Neural progenitor cell (in vitro differentiated cells): ENCODE measurements around the gene DTNA.

Source experiments
- EZH2phosphoT487 ChIP-seq: fragments of 200-600 bp; sonication (generic); IDR thresholded peaks from 2 replicates; pipeline ENCODE4 v1.6.1; 2017; ENCODE audit warnings: antibody characterized with exemption
- TF ChIP-seq, protein P1 (sequence below): fragments of 200-600 bp; sonication (generic); IDR thresholded peaks from 2 replicates; pipeline ENCODE4 v1.5.1; 2017; ENCODE audit warnings: antibody characterized with exemption, mild to moderate bottlenecking

DNA sequence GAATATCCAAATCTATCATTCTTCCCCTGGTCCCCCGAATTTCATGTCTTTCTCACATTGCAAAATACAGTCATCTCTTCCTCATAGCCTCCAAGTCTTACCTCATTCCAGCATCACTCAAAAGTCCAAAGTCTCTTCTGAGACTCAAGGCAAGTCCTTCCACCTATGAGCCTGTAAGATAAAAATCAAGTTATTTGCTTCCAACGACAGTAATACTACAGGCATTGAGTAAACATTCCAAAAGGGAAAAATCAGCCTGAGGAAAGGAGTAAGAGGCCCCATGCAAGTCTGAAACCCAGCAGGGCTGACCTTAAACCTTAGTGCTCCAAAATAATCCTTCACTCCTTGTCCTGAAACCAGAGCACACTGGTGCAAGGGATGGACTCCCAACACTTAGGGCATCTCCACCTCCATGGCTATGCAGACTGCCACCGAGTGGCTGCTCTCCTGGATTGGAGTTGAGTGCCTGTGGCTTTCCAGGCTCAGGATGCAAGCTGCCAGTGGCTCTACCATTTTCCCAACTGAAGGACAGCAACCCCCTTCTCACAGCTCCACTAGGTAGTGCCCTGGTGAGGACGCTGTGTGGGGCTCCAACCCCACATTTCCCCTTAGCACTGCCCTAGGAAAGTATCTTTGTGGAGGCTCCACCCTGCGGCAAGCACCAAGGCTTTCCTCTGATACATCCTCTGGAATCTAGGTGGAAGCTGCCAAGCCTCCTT is 16.3 kb downstream of the DTNA start:
- TF ChIP-seq, protein P1, sequence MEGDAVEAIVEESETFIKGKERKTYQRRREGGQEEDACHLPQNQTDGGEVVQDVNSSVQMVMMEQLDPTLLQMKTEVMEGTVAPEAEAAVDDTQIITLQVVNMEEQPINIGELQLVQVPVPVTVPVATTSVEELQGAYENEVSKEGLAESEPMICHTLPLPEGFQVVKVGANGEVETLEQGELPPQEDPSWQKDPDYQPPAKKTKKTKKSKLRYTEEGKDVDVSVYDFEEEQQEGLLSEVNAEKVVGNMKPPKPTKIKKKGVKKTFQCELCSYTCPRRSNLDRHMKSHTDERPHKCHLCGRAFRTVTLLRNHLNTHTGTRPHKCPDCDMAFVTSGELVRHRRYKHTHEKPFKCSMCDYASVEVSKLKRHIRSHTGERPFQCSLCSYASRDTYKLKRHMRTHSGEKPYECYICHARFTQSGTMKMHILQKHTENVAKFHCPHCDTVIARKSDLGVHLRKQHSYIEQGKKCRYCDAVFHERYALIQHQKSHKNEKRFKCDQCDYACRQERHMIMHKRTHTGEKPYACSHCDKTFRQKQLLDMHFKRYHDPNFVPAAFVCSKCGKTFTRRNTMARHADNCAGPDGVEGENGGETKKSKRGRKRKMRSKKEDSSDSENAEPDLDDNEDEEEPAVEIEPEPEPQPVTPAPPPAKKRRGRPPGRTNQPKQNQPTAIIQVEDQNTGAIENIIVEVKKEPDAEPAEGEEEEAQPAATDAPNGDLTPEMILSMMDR = no peak
- TF ChIP-seq EZH2phosphoT487 = no peak
